ENCODE results near the gene SEMA5A.

Gene SEMA5A

GRCh38 chr5:9148242-9148641, 397.6 kb downstream of the SEMA5A start:
- Histone ChIP-seq H3K4me3 (ENCODE audit: low read length in 2 of 2) (no peak overlapping the region), H3K4me2 (ENCODE audit: insufficient read depth, low read length, poor library complexity, severe bottlenecking) (no peak overlapping the region)

GRCh38 chr5:9140711-9141110, 405.2 kb downstream of the SEMA5A start:
- Histone ChIP-seq H2BK12ac (ENCODE audit: low read length) (no peak overlapping the region), H3K36me3 (replicated peaks in 1 of 2; ENCODE audit: control insufficient read depth in 2 of 2, insufficient read depth in 2 of 2, low read length in 2 of 2) (peaks cover 0 to 9% of the 10 kb centered on the region in 2 donors), H3K14ac (ENCODE audit: low read length) (no peak overlapping the region), H2BK15ac (ENCODE audit: low read length) (no peak overlapping the region), H3K4me3 (ENCODE audit: low read length in 2 of 2) (no peak overlapping the region), H3K27me3 (ENCODE audit: control insufficient read depth in 3 of 3, insufficient read depth in 3 of 3, low read depth in 1 of 3, low read length in 3 of 3) (no peaks in the 10 kb centered on the region), H2BK120ac (ENCODE audit: low read depth, low read length) (no peak overlapping the region), H3K23ac (ENCODE audit: low read depth, low read length, poor library complexity) (no peak overlapping the region), H3K79me1 (ENCODE audit: low read depth, low read length) (no peaks in the 10 kb centered on the region), H3K18ac (ENCODE audit: low read length) (no peak overlapping the region), H3K4ac (ENCODE audit: low read length) (no peak overlapping the region), H3K4me2 (ENCODE audit: insufficient read depth, low read length, poor library complexity, severe bottlenecking) (no peak overlapping the region), H3K4me1 (ENCODE audit: control insufficient read depth in 2 of 2, insufficient read depth in 1 of 2, low read depth in 1 of 2, low read length in 2 of 2) (no peaks in the 10 kb centered on the region), H2AK5ac (ENCODE audit: low read depth, low read length) (no peak overlapping the region), H4K91ac (ENCODE audit: low read depth, low read length, poor library complexity) (no peak overlapping the region), H2BK5ac (ENCODE audit: low read length) (no peak overlapping the region), H3K27ac (replicated peaks; ENCODE audit: low read length) (no peak overlapping the region), H4K8ac (ENCODE audit: low read depth, low read length) (no peak overlapping the region), H3K9ac (ENCODE audit: low read depth, low read length, poor library complexity) (no peak overlapping the region), H3K9me3 (replicated peaks in 1 of 2; ENCODE audit: control insufficient read depth in 2 of 2, insufficient read depth in 1 of 2, low read depth in 1 of 2, low read length in 2 of 2) (peaks cover 0 to 5% of the 10 kb centered on the region in 2 donors), H2AFZ (ENCODE audit: low read length) (no peak overlapping the region)
- WGBS, 2 donors (ENCODE audit: extremely low coverage in 2 of 2, insufficient read length in 2 of 2, insufficient replicate concordance in 1 of 2), result no CpG with 5 or more reads among the region's 5 CpGs
- DNase-seq (ENCODE audit: low spot score), result no peak

More at GRCh38 chr5:9148242-9148641, 397.6 kb downstream of the SEMA5A start:
- no peak overlapping the region for H3K4ac ChIP-seq (ENCODE audit: low read length)
- H3K14ac ChIP-seq (ENCODE audit: low read length), result no peak overlapping the region
- WGBS, 2 donors (ENCODE audit: extremely low coverage in 2 of 2, insufficient read length in 2 of 2, insufficient replicate concordance in 1 of 2), result no CpG with 5 or more reads among the region's 4 CpGs
- H2BK12ac ChIP-seq (ENCODE audit: low read length), result no peak overlapping the region
- no peaks in the 10 kb centered on the region for H3K27me3 ChIP-seq (ENCODE audit: control insufficient read depth in 3 of 3, insufficient read depth in 3 of 3, low read depth in 1 of 3, low read length in 3 of 3)
- H3K9me3 ChIP-seq (replicated peaks in 1 of 2; ENCODE audit: control insufficient read depth in 2 of 2, insufficient read depth in 1 of 2, low read depth in 1 of 2, low read length in 2 of 2), result peaks cover 0 to 8% of the 10 kb centered on the region in 2 donors
- H3K27ac ChIP-seq (replicated peaks; ENCODE audit: low read length), result no peak overlapping the region
- H2AK5ac ChIP-seq (ENCODE audit: low read depth, low read length), result no peak overlapping the region
- no peak overlapping the region for H2BK15ac ChIP-seq (ENCODE audit: low read length)
- DNase-seq (ENCODE audit: low spot score), result no peak
- no peak overlapping the region for H4K91ac ChIP-seq (ENCODE audit: low read depth, low read length, poor library complexity)
- H2BK120ac ChIP-seq (ENCODE audit: low read depth, low read length), result no peak overlapping the region
- no peak overlapping the region for H3K9ac ChIP-seq (ENCODE audit: low read depth, low read length, poor library complexity)
- H2AFZ ChIP-seq (ENCODE audit: low read length), result no peak overlapping the region
- no peaks in the 10 kb centered on the region for H3K79me1 ChIP-seq (ENCODE audit: low read depth, low read length)
- no peak overlapping the region for H4K8ac ChIP-seq (ENCODE audit: low read depth, low read length)
- no peak overlapping the region for H3K18ac ChIP-seq (ENCODE audit: low read length)
- peaks cover 0 to 10% of the 10 kb centered on the region in 2 donors for H3K36me3 ChIP-seq (replicated peaks in 1 of 2; ENCODE audit: control insufficient read depth in 2 of 2, insufficient read depth in 2 of 2, low read length in 2 of 2)
- no peak overlapping the region for H2BK5ac ChIP-seq (ENCODE audit: low read length)
- H3K23ac ChIP-seq (ENCODE audit: low read depth, low read length, poor library complexity), result no peak overlapping the region
- peaks cover 0 to 2% of the 10 kb centered on the region in 2 donors for H3K4me1 ChIP-seq (ENCODE audit: control insufficient read depth in 2 of 2, insufficient read depth in 1 of 2, low read depth in 1 of 2, low read length in 2 of 2)

- H2BK12ac ChIP-seq (ENCODE audit: low read length), result no peak overlapping the region
- H3K27me3 ChIP-seq (ENCODE audit: control insufficient read depth in 3 of 3, insufficient read depth in 3 of 3, low read depth in 1 of 3, low read length in 3 of 3), result no peaks in the 10 kb centered on the region
- H3K27ac ChIP-seq (replicated peaks; ENCODE audit: low read length), result no peak overlapping the region
- no peak overlapping the region for H3K23ac ChIP-seq (ENCODE audit: low read depth, low read length, poor library complexity)
- H3K4me2 ChIP-seq (ENCODE audit: insufficient read depth, low read length, poor library complexity, severe bottlenecking), result no peak overlapping the region
- no peak overlapping the region for H4K8ac ChIP-seq (ENCODE audit: low read depth, low read length)
- no peak overlapping the region for H2BK15ac ChIP-seq (ENCODE audit: low read length)
- DNase-seq (ENCODE audit: low spot score), result no peak
- H2BK5ac ChIP-seq (ENCODE audit: low read length), result no peak overlapping the region
- no peaks in the 10 kb centered on the region for H3K79me1 ChIP-seq (ENCODE audit: low read depth, low read length)
- no peak overlapping the region for H3K4me3 ChIP-seq (ENCODE audit: low read length in 2 of 2)
- no peak overlapping the region for H4K91ac ChIP-seq (ENCODE audit: low read depth, low read length, poor library complexity)
- no peak overlapping the region for H2BK120ac ChIP-seq (ENCODE audit: low read depth, low read length)
- H3K4ac ChIP-seq (ENCODE audit: low read length), result no peak overlapping the region
- no CpG with 5 or more reads among the region's 4 CpGs for WGBS, 2 donors (ENCODE audit: extremely low coverage in 2 of 2, insufficient read length in 2 of 2, insufficient replicate concordance in 1 of 2)
- H2AFZ ChIP-seq (ENCODE audit: low read length), result no peak overlapping the region
- H3K9ac ChIP-seq (ENCODE audit: low read depth, low read length, poor library complexity), result no peak overlapping the region
- no peak overlapping the region for H3K14ac ChIP-seq (ENCODE audit: low read length)
- H3K9me3 ChIP-seq (replicated peaks in 1 of 2; ENCODE audit: control insufficient read depth in 2 of 2, insufficient read depth in 1 of 2, low read depth in 1 of 2, low read length in 2 of 2), result peaks cover 0 to 5% of the 10 kb centered on the region in 2 donors
- no peak overlapping the region for H2AK5ac ChIP-seq (ENCODE audit: low read depth, low read length)
- H3K36me3 ChIP-seq (replicated peaks in 1 of 2; ENCODE audit: control insufficient read depth in 2 of 2, insufficient read depth in 2 of 2, low read length in 2 of 2), result peaks cover 0 to 11% of the 10 kb centered on the region in 2 donors
- no peak overlapping the region for H3K18ac ChIP-seq (ENCODE audit: low read length)
- H3K4me1 ChIP-seq (ENCODE audit: control insufficient read depth in 2 of 2, insufficient read depth in 1 of 2, low read depth in 1 of 2, low read length in 2 of 2), result no peaks in the 10 kb centered on the region
Measured at GRCh38 chr5:9140202-9140601, 405.7 kb downstream of the SEMA5A start.

- DNase-seq (ENCODE audit: low spot score), result no peak
- no peak overlapping the region for H2AFZ ChIP-seq (ENCODE audit: low read length)
- H3K4ac ChIP-seq (ENCODE audit: low read length), result no peak overlapping the region
- no peak overlapping the region for H3K14ac ChIP-seq (ENCODE audit: low read length)
- no peak overlapping the region for H4K91ac ChIP-seq (ENCODE audit: low read depth, low read length, poor library complexity)
- H2BK120ac ChIP-seq (ENCODE audit: low read depth, low read length), result no peak overlapping the region
- H3K27ac ChIP-seq (replicated peaks; ENCODE audit: low read length), result no peak overlapping the region
- H3K9ac ChIP-seq (ENCODE audit: low read depth, low read length, poor library complexity), result no peak overlapping the region
- no peaks in the 10 kb centered on the region for H3K27me3 ChIP-seq (ENCODE audit: control insufficient read depth in 3 of 3, insufficient read depth in 3 of 3, low read depth in 1 of 3, low read length in 3 of 3)
- no peak overlapping the region for H2BK12ac ChIP-seq (ENCODE audit: low read length)
- H3K4me3 ChIP-seq (ENCODE audit: low read length in 2 of 2), result no peak overlapping the region
- H3K36me3 ChIP-seq (replicated peaks in 1 of 2; ENCODE audit: control insufficient read depth in 2 of 2, insufficient read depth in 2 of 2, low read length in 2 of 2), result peaks cover 0 to 7% of the 10 kb centered on the region in 2 donors
- H3K9me3 ChIP-seq (replicated peaks in 1 of 2; ENCODE audit: control insufficient read depth in 2 of 2, insufficient read depth in 1 of 2, low read depth in 1 of 2, low read length in 2 of 2), result peaks cover 0 to under 1% of the 10 kb centered on the region in 2 donors
- H4K8ac ChIP-seq (ENCODE audit: low read depth, low read length), result no peak overlapping the region
- no peak overlapping the region for H2BK5ac ChIP-seq (ENCODE audit: low read length)
- H3K23ac ChIP-seq (ENCODE audit: low read depth, low read length, poor library complexity), result no peak overlapping the region
- no peak overlapping the region for H2AK5ac ChIP-seq (ENCODE audit: low read depth, low read length)
- no peaks in the 10 kb centered on the region for H3K79me1 ChIP-seq (ENCODE audit: low read depth, low read length)
- H2BK15ac ChIP-seq (ENCODE audit: low read length), result no peak overlapping the region
- H3K4me1 ChIP-seq (ENCODE audit: control insufficient read depth in 2 of 2, insufficient read depth in 1 of 2, low read depth in 1 of 2, low read length in 2 of 2), result no peaks in the 10 kb centered on the region
- H3K18ac ChIP-seq (ENCODE audit: low read length), result no peak overlapping the region
- no peak overlapping the region for H3K4me2 ChIP-seq (ENCODE audit: insufficient read depth, low read length, poor library complexity, severe bottlenecking)
Measured at GRCh38 chr5:9139344-9139743, 406.5 kb downstream of the SEMA5A start.
